ENCODE results near the gene TEAD2. TPM values are rescaled to one million over a fixed set of nuclear protein-coding genes. Genes with fewer than 3 reads are reported as not detected.

The TEAD2 gene
- total and polyA plus RNA-seq, 4 experiments from 2014 or later = not detected

- Histone ChIP-seq H3K27ac (ENCODE audit: low read depth, low read length) (no peak overlapping the region), H3K36me3 (ENCODE audit: insufficient read depth, low read length) (no peaks in the 10 kb centered on the region), H3K4me1 (ENCODE audit: insufficient read depth, low read length) (no peaks in the 10 kb centered on the region), H3K27me3 (ENCODE audit: insufficient read depth, low read length) (no peaks in the 10 kb centered on the region), H3K4me3 (ENCODE audit: low read length in 2 of 2) (no peak overlapping the region), H3K9me3 (ENCODE audit: control insufficient read depth in 1 of 2, low read length in 2 of 2) (peaks cover 0 to 6% of the 10 kb centered on the region in 2 donors)
- Mint-ChIP-seq H3K9me3 (peaks cover 0 to 12% (median 6%) of the 10 kb centered on the region in 8 donors), H3K4me3 (no peak overlapping the region), H3K36me3 (no peaks in the 10 kb centered on the region), H3K27ac (no peak overlapping the region), H3K4me1 (no peaks in the 10 kb centered on the region), H3K27me3 (peaks cover 5 to 6% of the 10 kb centered on the region in 2 donors)
- intact Hi-C loops (cut with micrococcal nuclease) = no loop called here
- ChIA-PET POLR2A (ENCODE audit: partially characterized antibody) (no interaction called here), CTCF (ENCODE audit: partially characterized antibody) (no interaction called here)
- DNase-seq = no peak
Measured at GRCh38 chr19:49371184-49371583, 9.0 kb upstream of the TEAD2 start.

- Mint-ChIP-seq H3K9me3 (peaks cover 0 to 14% (median 6%) of the 10 kb centered on the region in 8 donors), H3K27ac (no peak overlapping the region), H3K4me3 (no peak overlapping the region), H3K36me3 (no peaks in the 10 kb centered on the region), H3K27me3 (peaks cover 9% of the 10 kb centered on the region in 2 donors), H3K4me1 (peaks cover 0 to 2% (median 0%) of the 10 kb centered on the region in 4 donors)
- ChIA-PET CTCF (ENCODE audit: partially characterized antibody) (no interaction called here), POLR2A (ENCODE audit: partially characterized antibody) (interaction anchor here (0.6 kb wide), 1 partner anchor 195 kb away, joined by 3 read pairs; no protein-coding TSS in a partner anchor)
- DNase-seq = no peak
- peaks cover 12% of the 10 kb centered on the region for H3K27me3 ChIP-seq (ENCODE audit: insufficient read depth, low read length)
- peaks cover 6% of the 10 kb centered on the region for H3K4me1 ChIP-seq (ENCODE audit: insufficient read depth, low read length)
- H3K27ac ChIP-seq (ENCODE audit: low read depth, low read length) = no peak overlapping the region
- intact Hi-C loops (cut with micrococcal nuclease) = no loop called here
- H3K36me3 ChIP-seq (ENCODE audit: insufficient read depth, low read length) = no peaks in the 10 kb centered on the region
- H3K4me3 ChIP-seq (ENCODE audit: low read length in 2 of 2) = no peak overlapping the region
- peaks cover 0 to 6% of the 10 kb centered on the region in 2 donors for H3K9me3 ChIP-seq (ENCODE audit: control insufficient read depth in 1 of 2, low read length in 2 of 2)
Measured at GRCh38 chr19:49368711-49369358, 6.6 kb upstream of the TEAD2 start.

- H3K36me3 Mint-ChIP-seq = no peaks in the 10 kb centered on the region
- H3K4me3 Mint-ChIP-seq = no peak overlapping the region
- DNase-seq = no peak
- H3K27ac Mint-ChIP-seq = no peak overlapping the region
- Histone ChIP-seq H3K27ac (ENCODE audit: low read depth, low read length) (no peak overlapping the region), H3K9me3 (ENCODE audit: control insufficient read depth in 1 of 2, low read length in 2 of 2) (peaks cover 0 to 6% of the 10 kb centered on the region in 2 donors), H3K4me1 (ENCODE audit: insufficient read depth, low read length) (peaks cover 29% of the 10 kb centered on the region), H3K27me3 (ENCODE audit: insufficient read depth, low read length) (peaks cover 19% of the 10 kb centered on the region), H3K36me3 (ENCODE audit: insufficient read depth, low read length) (no peaks in the 10 kb centered on the region), H3K4me3 (ENCODE audit: low read length in 2 of 2) (no peak overlapping the region)
- ChIA-PET POLR2A (ENCODE audit: partially characterized antibody) (no interaction called here), CTCF (ENCODE audit: partially characterized antibody) (interaction anchor here (0.7 kb wide), 1 partner anchor 50 kb away, joined by 3 read pairs; no protein-coding TSS in a partner anchor)
- H3K27me3 Mint-ChIP-seq = peaks cover 13 to 14% of the 10 kb centered on the region in 2 donors
- intact Hi-C loops (cut with micrococcal nuclease) = no loop called here
- peaks cover 0 to 14% (median 6%) of the 10 kb centered on the region in 8 donors for H3K9me3 Mint-ChIP-seq
- peaks cover 0 to 9% (median 2%) of the 10 kb centered on the region in 4 donors for H3K4me1 Mint-ChIP-seq
Measured at GRCh38 chr19:49366110-49366509, 3.9 kb upstream of the TEAD2 start.

GRCh38 chr19:49364083-49364737, 2.0 kb upstream of the TEAD2 start:
- intact Hi-C loops (cut with micrococcal nuclease) = no loop called here
- POLR2A ChIA-PET (ENCODE audit: partially characterized antibody) = no interaction called here
- Mint-ChIP-seq H3K36me3 (no peaks in the 10 kb centered on the region), H3K4me3 (no peak overlapping the region), H3K27me3 (peaks cover 12 to 13% of the 10 kb centered on the region in 2 donors), H3K27ac (no peak overlapping the region), H3K9me3 (peaks cover 0 to 8% (median 5%) of the 10 kb centered on the region in 8 donors), H3K4me1 (peaks cover 4 to 10% (median 8%) of the 10 kb centered on the region in 4 donors)
- CTCF ChIA-PET (ENCODE audit: partially characterized antibody) = no interaction called here
- Histone ChIP-seq H3K4me1 (ENCODE audit: insufficient read depth, low read length) (peaks cover 29% of the 10 kb centered on the region), H3K36me3 (ENCODE audit: insufficient read depth, low read length) (no peaks in the 10 kb centered on the region), H3K27ac (ENCODE audit: low read depth, low read length) (no peak overlapping the region), H3K27me3 (ENCODE audit: insufficient read depth, low read length) (peaks cover 19% of the 10 kb centered on the region), H3K4me3 (ENCODE audit: low read length in 2 of 2) (no peak overlapping the region), H3K9me3 (ENCODE audit: control insufficient read depth in 1 of 2, low read length in 2 of 2) (peaks cover 0 to 2% of the 10 kb centered on the region in 2 donors)
- DNase-seq = no peak

- H3K9me3 Mint-ChIP-seq = peaks cover 0 to 2% (median 0%) of the 10 kb centered on the region in 8 donors
- Histone ChIP-seq H3K9me3 (ENCODE audit: control insufficient read depth in 1 of 2, low read length in 2 of 2) (no peaks in the 10 kb centered on the region), H3K27me3 (ENCODE audit: insufficient read depth, low read length) (peaks cover 19% of the 10 kb centered on the region), H3K4me1 (ENCODE audit: insufficient read depth, low read length) (peaks cover 29% of the 10 kb centered on the region), H3K36me3 (ENCODE audit: insufficient read depth, low read length) (no peaks in the 10 kb centered on the region), H3K4me3 (ENCODE audit: low read length in 2 of 2) (peak within 1 kb of the TSS; percentile 30 to 47), H3K27ac (ENCODE audit: low read depth, low read length) (no peak within 1 kb of the TSS)
- H3K36me3 Mint-ChIP-seq = no peaks in the 10 kb centered on the region
- POLR2A ChIA-PET (ENCODE audit: partially characterized antibody) = interaction anchor here (0.8 to 1.3 kb wide), 2 partner anchors 28 to 31 kb away, joined by 3 read pairs; partner anchors contain the start of gene CD37
- H3K27ac Mint-ChIP-seq = no peak within 1 kb of the TSS
- peak within 1 kb of the TSS in 1 of 8 donors; percentile 50 for H3K4me3 Mint-ChIP-seq
- peak; percentile 60 to 74 (median 62) for DNase-seq
- intact Hi-C loops (cut with micrococcal nuclease) = loop anchor here (1.0 to 2.0 kb wide), 3 partner anchors 25 to 80 kb away; partner anchors contain the start of genes CD37 and KASH5
- CTCF ChIA-PET (ENCODE audit: partially characterized antibody) = interaction anchor here (1.6 kb wide), 1 partner anchor 109 kb away, joined by 3 read pairs; no protein-coding TSS in a partner anchor
- H3K4me1 Mint-ChIP-seq = peaks cover 4 to 10% (median 8%) of the 10 kb centered on the region in 4 donors
- H3K27me3 Mint-ChIP-seq = peaks cover 12 to 13% of the 10 kb centered on the region in 2 donors
Measured at GRCh38 chr19:49363268-49364082, 1.3 kb upstream of the TEAD2 start, which contains the start of gene DKKL1. TSS of gene DKKL1 (plus strand) at chr19:49363877. CDS start at chr19:49363999, 122 bp downstream.

GRCh38 chr19:49362929-49363267, 682 bp upstream of the TEAD2 start:
- peak in 4 of 5 donors; percentile 12 to 28 (median 22) for DNase-seq

More at GRCh38 chr19:49362929-49363267, 682 bp upstream of the TEAD2 start:
- CTCF ChIA-PET (ENCODE audit: partially characterized antibody) = interaction anchor here (1.6 kb wide), 1 partner anchor 109 kb away, joined by 3 read pairs; no protein-coding TSS in a partner anchor
- Histone ChIP-seq H3K4me3 (ENCODE audit: low read length in 2 of 2) (peak overlapping the region; percentile 3 to 47), H3K27ac (ENCODE audit: low read depth, low read length) (no peak overlapping the region), H3K36me3 (ENCODE audit: insufficient read depth, low read length) (no peaks in the 10 kb centered on the region), H3K4me1 (ENCODE audit: insufficient read depth, low read length) (peaks cover 29% of the 10 kb centered on the region), H3K9me3 (ENCODE audit: control insufficient read depth in 1 of 2, low read length in 2 of 2) (no peaks in the 10 kb centered on the region), H3K27me3 (ENCODE audit: insufficient read depth, low read length) (peaks cover 19% of the 10 kb centered on the region)
- Mint-ChIP-seq H3K9me3 (peaks cover 0 to 2% (median 0%) of the 10 kb centered on the region in 8 donors), H3K27ac (no peak overlapping the region), H3K4me3 (no peak overlapping the region), H3K36me3 (no peaks in the 10 kb centered on the region), H3K4me1 (peaks cover 4 to 10% (median 8%) of the 10 kb centered on the region in 4 donors), H3K27me3 (peaks cover 12 to 13% of the 10 kb centered on the region in 2 donors)
- intact Hi-C loops (cut with micrococcal nuclease) = loop anchor here (1.0 to 2.0 kb wide), 3 partner anchors 26 to 80 kb away; partner anchors contain the start of genes CD37 and KASH5
- POLR2A ChIA-PET (ENCODE audit: partially characterized antibody) = interaction anchor here (0.8 to 1.3 kb wide), 2 partner anchors 27 to 30 kb away, joined by 3 read pairs; partner anchors contain the start of gene CD37

Data from CD4-positive, alpha-beta memory T cell (primary cell).